ENCODE measurements around the gene DLGAP1. TPM values are rescaled to one million over a fixed set of nuclear protein-coding genes. Genes with fewer than 3 reads are reported as not detected.

Gene DLGAP1
- total and polyA plus RNA-seq, 10 of the 15 experiments (the other 5 are each of a cell fraction or from before 2014, with no cell fraction given), result 0.23 to 27.6 (median 1.9) TPM

- RAD21 ChIA-PET (ENCODE audit: unreplicated experiment), result no interaction called here
- Histone ChIP-seq H3K9ac (ENCODE audit: control insufficient read depth, insufficient read depth, low read length) (no peak overlapping the region), H3K36me3 (ENCODE audit: control insufficient read depth in 2 of 2, insufficient read depth in 2 of 2, low read length in 1 of 2) (peaks cover 0 to 2% of the 10 kb centered on the region in 2 experiments; a peak in 2 of 4 replicates), H3K4me3 (no peak overlapping the region), H3K4me1 (ENCODE audit: control insufficient read depth, insufficient read depth, low read length) (no peaks in the 10 kb centered on the region), H3K9me3 (replicated peaks; ENCODE audit: control insufficient read depth, insufficient read depth, low read length) (no peaks in the 10 kb centered on the region), H2AFZ (ENCODE audit: control insufficient read depth, low read depth, low read length) (no peak overlapping the region), H4K20me1 (ENCODE audit: control insufficient read depth, insufficient read depth) (no peaks in the 10 kb centered on the region), H3K79me2 (ENCODE audit: control insufficient read depth, insufficient read depth, low read length) (no peaks in the 10 kb centered on the region), H3K4me2 (ENCODE audit: control insufficient read depth, insufficient read depth) (no peak overlapping the region), H3K27ac (ENCODE audit: control insufficient read depth, insufficient read depth) (no peak overlapping the region), H3K27me3 (replicated peaks in 1 of 2; ENCODE audit: control insufficient read depth in 2 of 2, insufficient read depth in 2 of 2, low read length in 1 of 2) (no peaks in the 10 kb centered on the region)
- no TSS peak for BruUV-seq (replicated peaks)
- SMC1A ChIA-PET (ENCODE audit: uncharacterized antibody, unreplicated experiment), result interaction anchor here (1.1 kb wide), 1 partner anchor 29 kb away, joined by 3 read pairs; no protein-coding TSS in a partner anchor
- DNase-seq (ENCODE audit: low read depth, low spot score), result no peak
- CTCF ChIA-PET, result interaction anchor here (1.4 to 2.7 kb wide), 3 partner anchors 11 to 121 kb away, joined by 6 to 14 read pairs (median 6); no protein-coding TSS in a partner anchor
- in situ Hi-C loops (cut with MboI) (no loop called here), intact Hi-C loops (cut with micrococcal nuclease; ENCODE audit: unreplicated experiment) (loop anchor here (5.0 kb wide), 1 partner anchor 162 kb away; no protein-coding TSS in a partner anchor)
- WGBS (ENCODE audit: insufficient coverage, insufficient replicate concordance, low lambda C conversion rate, missing lambda C conversion rate), result 2% methylated on average over 7 of the region's 7 CpGs
- TF ChIP-seq POLR2AphosphoS2 (IDR thresholded peaks at IDR 0.05; ENCODE audit: low read depth, low read length) (no peak), CREM (IDR thresholded peaks at IDR 0.05; ENCODE audit: low read depth) (no peak), TBL1XR1 (IDR thresholded peaks at IDR 0.05; ENCODE audit: low read depth, low read length) (no peak), YY1 (IDR thresholded peaks at IDR 0.05; ENCODE audit: low read depth, low read length) (no peak), MYC (IDR thresholded peaks at IDR 0.05; ENCODE audit: insufficient read depth, insufficient read length, insufficient replicate concordance, low read length, severe bottlenecking) (no peak)
- POLR2A ChIA-PET, result no interaction called here
- no peak for FAIRE-seq
- ATAC-seq, result no peak
Observed at GRCh38 chr18:3874125-3874524, 581.0 kb downstream of the DLGAP1 start.

- POLR2A ChIA-PET, result no interaction called here
- Histone ChIP-seq H3K36me3 (ENCODE audit: control insufficient read depth in 2 of 2, insufficient read depth in 2 of 2, low read length in 1 of 2) (no peaks in the 10 kb centered on the region), H3K9me3 (replicated peaks; ENCODE audit: control insufficient read depth, insufficient read depth, low read length) (no peaks in the 10 kb centered on the region), H2AFZ (ENCODE audit: control insufficient read depth, low read depth, low read length) (no peak overlapping the region), H3K27ac (ENCODE audit: control insufficient read depth, insufficient read depth) (no peak overlapping the region), H3K79me2 (ENCODE audit: control insufficient read depth, insufficient read depth, low read length) (no peaks in the 10 kb centered on the region), H3K4me1 (ENCODE audit: control insufficient read depth, insufficient read depth, low read length) (no peaks in the 10 kb centered on the region), H3K4me3 (no peak overlapping the region), H3K9ac (ENCODE audit: control insufficient read depth, insufficient read depth, low read length) (no peak overlapping the region), H3K4me2 (ENCODE audit: control insufficient read depth, insufficient read depth) (no peak overlapping the region), H4K20me1 (ENCODE audit: control insufficient read depth, insufficient read depth) (no peaks in the 10 kb centered on the region), H3K27me3 (replicated peaks in 1 of 2; ENCODE audit: control insufficient read depth in 2 of 2, insufficient read depth in 2 of 2, low read length in 1 of 2) (no peaks in the 10 kb centered on the region)
- FAIRE-seq (no peak), DNase-seq (ENCODE audit: low read depth, low spot score) (no peak), ATAC-seq (no peak)
- no TSS peak for BruUV-seq (replicated peaks)
- in situ Hi-C loops (cut with MboI), result no loop called here
- RAD21 ChIA-PET (ENCODE audit: unreplicated experiment), result no interaction called here
- 0% methylated on average over 1 of the region's 1 CpG for WGBS (ENCODE audit: insufficient coverage, insufficient replicate concordance, low lambda C conversion rate, missing lambda C conversion rate)
- CTCF ChIA-PET, result no interaction called here
- SMC1A ChIA-PET (ENCODE audit: uncharacterized antibody, unreplicated experiment), result interaction anchor here (1.1 kb wide), 1 partner anchor 29 kb away, joined by 3 read pairs; no protein-coding TSS in a partner anchor
- intact Hi-C loops (cut with micrococcal nuclease; ENCODE audit: unreplicated experiment), result loop anchor here (5.0 kb wide), 1 partner anchor 161 kb away; no protein-coding TSS in a partner anchor
- TF ChIP-seq POLR2AphosphoS2 (IDR thresholded peaks at IDR 0.05; ENCODE audit: low read depth, low read length) (no peak), IKZF1 (conservative IDR thresholded peaks at IDR 0.05) (no peak), MTA2 (IDR thresholded peaks at IDR 0.05; ENCODE audit: low read depth) (no peak), NFYB (IDR thresholded peaks at IDR 0.05; ENCODE audit: insufficient read depth, low read depth, low read length) (no peak), NR2C1 (IDR thresholded peaks at IDR 0.05) (no peak), SMARCA5 (IDR thresholded peaks at IDR 0.05) (no peak), ATF7 (IDR thresholded peaks at IDR 0.05; ENCODE audit: low read depth) (no peak), REST (IDR thresholded peaks at IDR 0.05; ENCODE audit: low read depth, low read length) (no peak)
Observed at GRCh38 chr18:3873698-3874097, 581.4 kb downstream of the DLGAP1 start.
